ENCODE data around the gene PLTP.
"Not testable (repeated sequence)": the region's sequence is repeated elsewhere in the genome, so short reads cannot be mapped to it uniquely, and the experiment has no call there.

PLTP gene

GRCh38 chr20:45944965-45945677, 33.2 kb upstream of the PLTP start:
- DNase-seq (ENCODE audit: low spot score) = no peak

GRCh38 chr20:45944151-45944964, 32.4 kb upstream of the PLTP start:
- DNase-seq (ENCODE audit: low spot score) = no peak

GRCh38 chr20:45943613-45944012, 31.7 kb upstream of the PLTP start:
- no peak for DNase-seq (ENCODE audit: low spot score)

- DNase-seq (ENCODE audit: low spot score) = no peak
Observed at GRCh38 chr20:45940469-45940868, 28.5 kb upstream of the PLTP start.

- DNase-seq (ENCODE audit: low spot score) = no peak
Observed at GRCh38 chr20:45940053-45940452, 28.1 kb upstream of the PLTP start.

- peak; percentile 60 for DNase-seq (ENCODE audit: low spot score)
Observed at GRCh38 chr20:45938727-45939438, 26.9 kb upstream of the PLTP start.

GRCh38 chr20:45937765-45938164, 25.8 kb upstream of the PLTP start:
- DNase-seq (ENCODE audit: low spot score) = no peak

GRCh38 chr20:45935416-45936046, 23.6 kb upstream of the PLTP start:
- DNase-seq (ENCODE audit: low spot score) = no peak

- DNase-seq (ENCODE audit: low spot score) = peak; percentile 98
Observed at GRCh38 chr20:45934586-45935415, 22.8 kb upstream of the PLTP start, which contains the start of gene PCIF1. Gene PCIF1 (plus strand): TSS chr20:45934683. CDS start chr20:45939000, 4,317 bp downstream.

GRCh38 chr20:45934046-45934585, 22.2 kb upstream of the PLTP start:
- no peak for DNase-seq (ENCODE audit: low spot score)

- peak; percentile 85 for DNase-seq (ENCODE audit: low spot score)
Observed at GRCh38 chr20:45933266-45934045, 21.5 kb upstream of the PLTP start.

- not testable (repeated sequence) for DNase-seq (ENCODE audit: low spot score)
Observed at GRCh38 chr20:45931680-45932079, 19.7 kb upstream of the PLTP start.

GRCh38 chr20:45927071-45927878, 15.3 kb upstream of the PLTP start:
- no peak for DNase-seq (ENCODE audit: low spot score)

GRCh38 chr20:45926731-45927070, 14.7 kb upstream of the PLTP start:
- DNase-seq (ENCODE audit: low spot score) = no peak

- DNase-seq (ENCODE audit: low spot score) = no peak
Observed at GRCh38 chr20:45925821-45926506, 14.0 kb upstream of the PLTP start.

- DNase-seq (ENCODE audit: low spot score) = no peak
Observed at GRCh38 chr20:45924391-45925261, 12.7 kb upstream of the PLTP start.

- DNase-seq (ENCODE audit: low spot score) = no peak
Observed at GRCh38 chr20:45921337-45922189, 9.6 kb upstream of the PLTP start.
